Activated CD8-positive, alpha-beta T cell treated with anti-CD3 and anti-CD28 coated beads for 36 hours (primary cell): ENCODE measurements around the gene FOXK2. TPM values are rescaled to one million over a fixed set of nuclear protein-coding genes. Genes with fewer than 3 reads are reported as not detected.

Experiments used
- ATAC-seq: fragments of 200-7000 bp; cut with Tn5 transposase; one replicate; pipeline ENCODE4 v1.10.0; 2021; ENCODE audit warnings: mild to moderate bottlenecking, moderate library complexity
- CTCF ChIA-PET: fragments of 350-600 bp; sonication (Branson Sonifier 250); formaldehyde crosslinking; loops from one replicate; lab custom pipeline; 2021; ENCODE audit warnings: antibody characterized with exemption; lab: Charles Lee
- POLR2A ChIA-PET: fragments of 350-600 bp; sonication (Branson Sonifier 250); formaldehyde crosslinking; loops from one replicate; lab custom pipeline; 2021; ENCODE audit warnings: antibody characterized with exemption; lab: Charles Lee
- DNase-seq: peaks from one replicate; pipeline ENCODE4 v3.0.0-alpha.2; 2020
- H3K27ac Mint-ChIP-seq: one replicate; pipeline ENCODE4 v1.8.0; 2021; ENCODE audit warnings: mild to moderate bottlenecking, mixed read lengths
- H3K27me3 Mint-ChIP-seq: one replicate; pipeline ENCODE4 v1.8.0; 2021; ENCODE audit warnings: mixed read lengths
- H3K36me3 Mint-ChIP-seq: one replicate; pipeline ENCODE4 v1.8.0; 2021; ENCODE audit warnings: low read depth, mixed read lengths
- H3K4me1 Mint-ChIP-seq: one replicate; pipeline ENCODE4 v1.8.0; 2021; ENCODE audit warnings: low read depth, mixed read lengths
- H3K4me3 Mint-ChIP-seq: one replicate; pipeline ENCODE4 v1.8.0; 2021; ENCODE audit warnings: mild to moderate bottlenecking, moderate library complexity, mixed read lengths
- H3K9me3 Mint-ChIP-seq: one replicate; pipeline ENCODE4 v1.8.0; 2021; ENCODE audit warnings: mixed read lengths
- CTCF ChIP-seq: fragments of 200-600 bp; IDR thresholded peaks from one replicate; pipeline ENCODE4 v1.8.0; 2022; ENCODE audit warnings: antibody characterized with exemption, mild to moderate bottlenecking
- intact Hi-C: fragments of 100-400 bp; cut with micrococcal nuclease; formaldehyde crosslinking; loops from one replicate; pipeline ENCODE4 v1.10.0; 2022
- total RNA-seq, 2 experiments: library from RNA; stranded (reverse); gene quantifications; one replicate each; pipeline ENCODE4 v1.2.3, GENCODE V29; 2021

FOXK2 gene
- total RNA-seq, 2 experiments from 2014 or later = 55.6 to 59.5 TPM

- POLR2A ChIA-PET = interaction anchor here (0.8 to 1.7 kb wide), 3 partner anchors 22 to 79 kb away, joined by 3 to 4 read pairs (median 3); no protein-coding TSS in a partner anchor
- no peaks in the 10 kb centered on the region for H3K27me3 Mint-ChIP-seq
- no peaks in the 10 kb centered on the region for H3K9me3 Mint-ChIP-seq
- H3K27ac Mint-ChIP-seq = peak overlapping the region; percentile 1
- H3K4me3 Mint-ChIP-seq = no peak overlapping the region
- DNase-seq = peak; percentile 42
- TF ChIP-seq CTCF = no peak
- intact Hi-C loops = no loop called here
- CTCF ChIA-PET = interaction anchor here (0.9 to 2.0 kb wide), 5 partner anchors 8 to 36 kb away, joined by 3 to 5 read pairs (median 5); no protein-coding TSS in a partner anchor
- H3K36me3 Mint-ChIP-seq = peaks cover 6% of the 10 kb centered on the region
- H3K4me1 Mint-ChIP-seq = peaks cover 59% of the 10 kb centered on the region
- peak; percentile 43 for ATAC-seq
Observed at GRCh38 chr17:82528484-82529265, 9.1 kb downstream of the FOXK2 start.

GRCh38 chr17:82529914-82530300 lies 10.4 kb downstream of the FOXK2 start:
- no peak for TF ChIP-seq CTCF
- ChIA-PET POLR2A (interaction anchor here (0.6 to 1.9 kb wide), 3 partner anchors 8 to 81 kb away, joined by 3 to 8 read pairs (median 4); partner anchors contain the start of gene FOXK2), CTCF (no interaction called here)
- Mint-ChIP-seq H3K9me3 (no peaks in the 10 kb centered on the region), H3K4me3 (no peak overlapping the region), H3K27ac (peak overlapping the region; percentile 48), H3K36me3 (peaks cover 6% of the 10 kb centered on the region), H3K27me3 (no peaks in the 10 kb centered on the region), H3K4me1 (peaks cover 63% of the 10 kb centered on the region)
- intact Hi-C loops = no loop called here
- ATAC-seq (no peak), DNase-seq (no peak)

- ChIA-PET CTCF (no interaction called here), POLR2A (interaction anchor here (1.3 kb wide), 1 partner anchor 19 kb away, joined by 3 read pairs; no protein-coding TSS in a partner anchor)
- peaks cover 65% of the 10 kb centered on the region for H3K4me1 Mint-ChIP-seq
- no peak overlapping the region for H3K4me3 Mint-ChIP-seq
- no peaks in the 10 kb centered on the region for H3K27me3 Mint-ChIP-seq
- ATAC-seq (peak; percentile 65), DNase-seq (no peak)
- intact Hi-C loops = no loop called here
- H3K9me3 Mint-ChIP-seq = no peaks in the 10 kb centered on the region
- H3K36me3 Mint-ChIP-seq = peaks cover 7% of the 10 kb centered on the region
- H3K27ac Mint-ChIP-seq = peak overlapping the region; percentile 73
- TF ChIP-seq CTCF = no peak
Observed at GRCh38 chr17:82531431-82531881, 11.9 kb downstream of the FOXK2 start.

GRCh38 chr17:82534401-82534812 lies 14.9 kb downstream of the FOXK2 start:
- ChIA-PET CTCF (interaction anchor here (1.2 kb wide), 1 partner anchor 8 kb away, joined by 3 read pairs; no protein-coding TSS in a partner anchor), POLR2A (interaction anchor here (2.4 kb wide), 1 partner anchor 14 kb away, joined by 7 read pairs; no protein-coding TSS in a partner anchor)
- TF ChIP-seq CTCF = no peak
- DNase-seq (no peak), ATAC-seq (no peak)
- intact Hi-C loops = no loop called here
- H3K27me3 Mint-ChIP-seq = no peaks in the 10 kb centered on the region
- peaks cover 5% of the 10 kb centered on the region for H3K36me3 Mint-ChIP-seq
- no peaks in the 10 kb centered on the region for H3K9me3 Mint-ChIP-seq
- no peak overlapping the region for H3K27ac Mint-ChIP-seq
- peaks cover 61% of the 10 kb centered on the region for H3K4me1 Mint-ChIP-seq
- H3K4me3 Mint-ChIP-seq = no peak overlapping the region
